Heart left ventricle (tissue), 16 donors: Measurements from ENCODE around the gene OSR1. TPM values are rescaled to one million over a fixed set of nuclear protein-coding genes. Genes with fewer than 3 reads are reported as not detected.

Experiments used
- ATAC-seq, 4 donors: fragments of 200-7000 bp; cut with Tn5 transposase; one replicate each; pipeline ENCODE4 v1.9.1; 2020 to 2022; ENCODE audit warnings: moderate library complexity in 4 of 4, mild to moderate bottlenecking in 3 of 4, moderate number of reproducible peaks in 1 of 4
- DNase-seq, 5 donors: peaks; one replicate each; pipeline ENCODE4 v3.0.0-alpha.2; 2020
- H3K27ac ChIP-seq, 12 donors: fragments of 200-600 bp; sonication (generic) in 4 of 12; one replicate each; pipeline versions ENCODE4 v1.5.0 to v1.8.0; 2016 to 2022; ENCODE audit warnings: mild to moderate bottlenecking in 2 of 12
- H3K27me3 ChIP-seq, 9 donors: fragments of 200-600 bp; sonication (generic) in 2 of 9; one replicate each; pipeline versions ENCODE4 v1.5.1 to v1.8.0; 2016 to 2022; ENCODE audit warnings: mild to moderate bottlenecking in 3 of 9
- H3K36me3 ChIP-seq, 9 donors: fragments of 200-600 bp; sonication (generic) in 2 of 9; one replicate each; pipeline versions ENCODE4 v1.5.0 to v1.8.0; 2018 to 2022; ENCODE audit warnings: mild to moderate bottlenecking in 2 of 9
- H3K4me1 ChIP-seq, 12 donors: fragments of 200-600 bp; sonication (generic) in 4 of 12; one replicate each; pipeline versions ENCODE4 v1.5.0 to v1.8.0; 2016 to 2022; ENCODE audit warnings: mild to moderate bottlenecking in 3 of 12
- H3K4me3 ChIP-seq, 12 donors: fragments of 200-600 bp; sonication (generic) in 4 of 12; one replicate each; pipeline versions ENCODE4 v1.5.0 to v1.8.0; 2017 to 2022; ENCODE audit warnings: mild to moderate bottlenecking in 9 of 12, moderate library complexity in 4 of 12
- H3K9me3 ChIP-seq, 12 donors: fragments of 200-600 bp; sonication (generic) in 4 of 12; one replicate each; pipeline versions ENCODE4 v1.5.0 to v1.8.0; 2016 to 2022; ENCODE audit warnings: mild to moderate bottlenecking in 1 of 12
- POLR2A ChIP-seq, 2 donors: fragments of 450-650 bp; IDR thresholded peaks; one replicate each; pipeline ENCODE4 v1.6.1; 2017; ENCODE audit warnings: antibody characterized with exemption in 2 of 2, mild to moderate bottlenecking in 2 of 2, moderate library complexity in 2 of 2
- WGBS, 4 donors: extraction: QIAGEN DNeasy Blood & Tissue Kit in 2 of 4; methylation state at CpG; one replicate each; pipeline versions ENCODE4 v1.1.5 to v1.1.7; 2013 to 2018; 5-methylcytosine and 5-hydroxymethylcytosine counted together
- intact Hi-C, 10 donors: fragments of 100-400 bp; cut with DNase I; formaldehyde crosslinking; loops; one replicate each; pipeline versions ENCODE4 v1.11.1 to v1.14.2; 2022
- polyA plus RNA-seq, 2 donors: library from polyadenylated mRNA; stranded (reverse); fragments of 200-250 nt; gene quantifications; one replicate each; pipeline ENCODE4 v1.2.3, GENCODE V29; 2013
- total RNA-seq, 9 donors: library from RNA; depleted of rRNA in 2 of 9; stranded (reverse); fragments of >200 nt in 2 of 9; fragmentation: NEBNext Ultra II Directional in 3 of 9; extraction: Animal tissue kit (Norgen Biotek cat#: 25700) in 3 of 9; gene quantifications; one replicate each; pipeline versions ENCODE4 v1.1.0 to v1.2.4, GENCODE V29; 2016 to 2023
- TF ChIP-seq, protein P1 (sequence below), 12 donors: fragments of 200-600 bp; sonication (generic) in 4 of 12; IDR thresholded peaks; one replicate each; pipeline versions ENCODE4 v1.5.0 to v1.8.0; 2018 to 2022; ENCODE audit warnings: antibody characterized with exemption in 12 of 12, mild to moderate bottlenecking in 5 of 12
- donor health status: ischemic (EF 13 %, LVEDD 7.1; RV severe dilation, severe dysfunction).
- donor health status: healthy with polysubstance abuse.
- donor health status: DM: no; HTN: yes; CAD: no.
- donor health status: DM: no; HTN: no; CAD: no.
- donor health status: ischemic (EF 25% LVEDD 6.9; RV normal size, moderate dysfunction).
- donor health status: ischemic (EF 25% LVEDD 5.7; RV mildly dilated, moderate dysfunction).
- donor health status: healthy.
- donor health status: DM: yes; HTN: yes; CAD: no.
- donor health status: ischemic (EF 35%, LVEDD 5.7; RV mildly dilated, moderate dysfunction).
- donor health status: nonischemic (EF 11% LVEDD 7.7; RV severe dilation, severe dysfunction).
- donor health status: DM: yes; HTN: yes; CAD: no.
- donor health status: PGD.
- donor health status: ischemic (EF 29% LVEDD 5.4; RV normal size, mild dysfunction).
- donor health status: nonischemic (EF 23%, LVEDD 6.1; RV moderate dilation, normal function).

OSR1 gene
- total and polyA plus RNA-seq, 11 donors: 1.4 to 26.0 (median 4.7) TPM

DNA sequence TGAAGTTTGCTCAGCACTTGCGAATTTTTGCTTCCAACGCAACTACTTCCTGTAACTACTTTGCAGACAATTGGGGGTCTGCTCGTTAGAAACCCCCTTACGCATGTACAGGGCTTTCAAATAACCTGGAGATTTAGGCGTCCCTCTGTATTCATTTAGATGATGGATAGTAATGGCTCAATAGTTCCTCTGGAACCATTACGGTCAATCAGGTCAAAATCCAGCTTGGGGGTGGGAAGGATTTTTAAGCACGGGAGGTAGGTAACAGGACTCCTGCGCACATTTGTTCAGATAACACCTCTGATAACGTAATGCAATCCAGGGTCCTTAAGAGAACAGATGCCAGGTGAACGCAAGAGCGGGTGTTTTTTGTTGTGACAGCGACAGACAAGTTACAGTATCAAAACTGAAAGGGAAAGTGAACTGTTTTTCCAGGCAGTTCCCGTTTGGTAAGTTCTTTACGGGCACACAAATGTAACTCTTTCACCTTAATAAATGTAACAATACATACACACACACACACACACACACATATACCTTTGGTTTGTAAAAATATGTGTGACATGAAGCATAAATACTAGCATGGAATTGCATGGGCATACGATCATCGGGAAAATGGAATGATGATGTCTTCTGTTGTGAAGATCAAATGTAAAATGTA, 3.8 kb upstream of the OSR1 start:
- Histone ChIP-seq H3K9me3 (no peaks in the 10 kb centered on the region), H3K27me3 (peaks cover 0 to 58% (median 16%) of the 10 kb centered on the region in 9 donors), H3K27ac (peak overlapping the region in 9 of 12 donors; percentile 14 to 84 (median 38)), H3K4me3 (peak overlapping the region; percentile 47 to 76 (median 64)), H3K36me3 (no peaks in the 10 kb centered on the region), H3K4me1 (peaks cover 0 to 44% (median 21%) of the 10 kb centered on the region in 12 donors)
- DNase-seq (no peak), ATAC-seq (no peak)
- WGBS, 4 donors: 0 to 4% (median 1%) methylated on average over 16 of the region's 16 CpGs
- TF ChIP-seq POLR2A (IDR thresholded peaks at IDR 0.05): no peak
- TF ChIP-seq, protein P1, sequence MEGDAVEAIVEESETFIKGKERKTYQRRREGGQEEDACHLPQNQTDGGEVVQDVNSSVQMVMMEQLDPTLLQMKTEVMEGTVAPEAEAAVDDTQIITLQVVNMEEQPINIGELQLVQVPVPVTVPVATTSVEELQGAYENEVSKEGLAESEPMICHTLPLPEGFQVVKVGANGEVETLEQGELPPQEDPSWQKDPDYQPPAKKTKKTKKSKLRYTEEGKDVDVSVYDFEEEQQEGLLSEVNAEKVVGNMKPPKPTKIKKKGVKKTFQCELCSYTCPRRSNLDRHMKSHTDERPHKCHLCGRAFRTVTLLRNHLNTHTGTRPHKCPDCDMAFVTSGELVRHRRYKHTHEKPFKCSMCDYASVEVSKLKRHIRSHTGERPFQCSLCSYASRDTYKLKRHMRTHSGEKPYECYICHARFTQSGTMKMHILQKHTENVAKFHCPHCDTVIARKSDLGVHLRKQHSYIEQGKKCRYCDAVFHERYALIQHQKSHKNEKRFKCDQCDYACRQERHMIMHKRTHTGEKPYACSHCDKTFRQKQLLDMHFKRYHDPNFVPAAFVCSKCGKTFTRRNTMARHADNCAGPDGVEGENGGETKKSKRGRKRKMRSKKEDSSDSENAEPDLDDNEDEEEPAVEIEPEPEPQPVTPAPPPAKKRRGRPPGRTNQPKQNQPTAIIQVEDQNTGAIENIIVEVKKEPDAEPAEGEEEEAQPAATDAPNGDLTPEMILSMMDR (IDR thresholded peaks at IDR 0.05): no peak
- intact Hi-C loops: loop anchor here (1.0 to 10.0 kb wide), 21 partner anchors 303 to 937 kb away; no protein-coding TSS in a partner anchor

DNA sequence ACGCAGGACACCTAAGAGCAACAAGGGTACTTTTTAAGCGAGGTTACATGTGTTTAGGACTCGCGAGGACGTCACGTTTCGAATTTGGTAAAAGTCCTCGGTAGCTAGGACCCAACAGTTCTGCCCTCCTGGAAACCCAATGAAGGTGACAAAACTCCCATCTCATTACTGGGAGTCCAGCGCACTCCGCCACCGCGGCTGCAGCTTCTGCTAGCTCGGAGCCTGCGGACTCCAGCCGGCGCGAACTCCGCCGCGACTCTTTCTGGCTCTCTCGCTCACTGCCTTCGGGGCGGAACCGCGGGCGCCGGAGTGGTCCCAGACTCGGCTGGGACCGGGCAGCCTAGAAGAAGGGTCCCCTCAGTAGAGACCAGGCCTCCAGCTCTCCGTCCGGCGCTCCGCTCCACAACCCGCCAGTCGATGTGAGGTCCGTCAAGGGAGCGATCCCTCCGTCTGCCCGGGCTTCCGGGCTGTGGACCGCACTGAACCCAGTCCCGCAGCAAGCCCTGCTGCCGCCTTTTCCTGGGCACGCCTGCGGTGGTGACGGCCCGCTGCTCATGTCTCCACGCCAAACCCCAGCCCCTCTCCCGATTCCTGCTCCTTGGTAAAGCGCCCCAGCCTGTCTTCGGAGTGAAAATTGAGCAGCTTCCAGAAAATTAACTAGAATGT, 3.0 kb upstream of the OSR1 start:
- Histone ChIP-seq H3K4me3 (peak overlapping the region; percentile 47 to 76 (median 64)), H3K9me3 (no peaks in the 10 kb centered on the region), H3K36me3 (no peaks in the 10 kb centered on the region), H3K4me1 (peaks cover 0 to 48% (median 24%) of the 10 kb centered on the region in 12 donors), H3K27ac (peak overlapping the region in 9 of 12 donors; percentile 2 to 84 (median 47)), H3K27me3 (peaks cover 0 to 66% (median 18%) of the 10 kb centered on the region in 9 donors)
- TF ChIP-seq, protein P1 (IDR thresholded peaks at IDR 0.05): no peak
- no peak for TF ChIP-seq POLR2A (IDR thresholded peaks at IDR 0.05)
- 8 to 17% (median 10%) methylated on average over 40 to 51 of the region's 51 CpGs for whole genome bisulfite sequencing, 4 donors
- intact Hi-C loops: loop anchor here (5.0 to 10.0 kb wide), 18 partner anchors 303 to 937 kb away; no protein-coding TSS in a partner anchor
- DNase-seq: peak in 1 of 5 donors; percentile 77
- peak in 3 of 4 donors; percentile 11 to 21 (median 17) for ATAC-seq

DNA sequence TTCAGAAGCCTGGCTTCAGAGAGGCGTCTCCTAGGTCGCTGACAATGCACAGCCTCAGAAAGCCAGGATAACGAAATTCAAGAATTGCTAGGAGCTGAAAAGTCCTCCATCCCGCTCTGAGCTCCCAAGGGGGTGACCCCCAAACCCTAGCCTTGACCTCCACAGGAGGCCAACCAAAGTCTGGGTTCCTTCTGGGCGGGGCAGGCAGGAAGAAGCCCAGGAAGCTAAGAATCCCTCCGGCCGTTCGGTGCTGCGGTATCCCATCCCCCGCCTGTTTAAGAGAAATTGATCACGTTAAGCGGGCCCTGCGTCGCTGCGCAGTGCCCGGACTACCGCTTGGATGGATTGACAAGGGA, 2.5 kb upstream of the OSR1 start:
- TF ChIP-seq POLR2A (IDR thresholded peaks at IDR 0.05): no peak
- TF ChIP-seq, protein P1 (IDR thresholded peaks at IDR 0.05): no peak
- H3K27me3 ChIP-seq: peaks cover 0 to 71% (median 21%) of the 10 kb centered on the region in 9 donors
- 57 to 77% (median 60%) methylated on average over 9 to 17 of the region's 17 CpGs for WGBS, 4 donors
- H3K4me3 ChIP-seq: peak overlapping the region in 10 of 12 donors; percentile 48 to 76 (median 66)
- peak overlapping the region in 2 of 12 donors; percentile 59 to 84 for H3K27ac ChIP-seq
- no peaks in the 10 kb centered on the region for H3K36me3 ChIP-seq
- H3K9me3 ChIP-seq: no peaks in the 10 kb centered on the region
- no peak for DNase-seq
- peaks cover 0 to 53% (median 25%) of the 10 kb centered on the region in 12 donors for H3K4me1 ChIP-seq
- no peak for ATAC-seq
- intact Hi-C loops: loop anchor here (5.0 to 10.0 kb wide), 18 partner anchors 304 to 936 kb away; no protein-coding TSS in a partner anchor
